Measurements from ENCODE around the gene ARSB. TPM values are rescaled to one million over a fixed set of nuclear protein-coding genes. Genes with fewer than 3 reads are reported as not detected.

ARSB gene
- total RNA-seq, 2 experiments from 2014 or later = 4.4 to 5.2 TPM

- Histone ChIP-seq H3K4me1 (ENCODE audit: insufficient read depth, low read length) (no peaks in the 10 kb centered on the region), H3K9me3 (ENCODE audit: control insufficient read depth in 1 of 2, insufficient read depth in 1 of 2, low read length in 2 of 2) (peaks cover 8 to 9% of the 10 kb centered on the region in 2 experiments), H3K27ac (ENCODE audit: low read depth in 1 of 2, low read length in 2 of 2) (no peak overlapping the region), H3K27me3 (ENCODE audit: control insufficient read depth in 1 of 2, insufficient read depth in 2 of 2, low read length in 2 of 2) (no peaks in the 10 kb centered on the region), H3K4me3 (ENCODE audit: low read length) (no peak overlapping the region), H3K36me3 (ENCODE audit: insufficient read depth, low read length) (no peaks in the 10 kb centered on the region)
- no peaks in the 10 kb centered on the region for H3K36me3 Mint-ChIP-seq (ENCODE audit: low read depth)
- no peak for DNase-seq
- CTCF ChIA-PET = no interaction called here
- peaks cover 8% of the 10 kb centered on the region for H3K9me3 Mint-ChIP-seq
- H3K27ac Mint-ChIP-seq = no peak overlapping the region
- ATAC-seq (ENCODE audit: poor library complexity) = no peak
- H3K4me3 Mint-ChIP-seq = no peak overlapping the region
- peaks cover 41% of the 10 kb centered on the region for H3K27me3 Mint-ChIP-seq
- POLR2A ChIA-PET = no interaction called here
- TF ChIP-seq CTCF (IDR thresholded peaks at IDR 0.05) = no peak
- no peaks in the 10 kb centered on the region for H3K4me1 Mint-ChIP-seq (ENCODE audit: low read depth)
- intact Hi-C loops (cut with DNase I, micrococcal nuclease) = no loop called here
Measured at GRCh38 chr5:79011869-79012268, 26.8 kb upstream of the ARSB start.

- no peak for TF ChIP-seq CTCF (IDR thresholded peaks at IDR 0.05)
- ChIA-PET POLR2A (no interaction called here), CTCF (no interaction called here)
- intact Hi-C loops (cut with DNase I, micrococcal nuclease) = no loop called here
- no peak overlapping the region for H3K4me3 Mint-ChIP-seq
- H3K4me1 Mint-ChIP-seq (ENCODE audit: low read depth) = no peaks in the 10 kb centered on the region
- DNase-seq (no peak), ATAC-seq (ENCODE audit: poor library complexity) (no peak)
- Histone ChIP-seq H3K27me3 (ENCODE audit: control insufficient read depth in 1 of 2, insufficient read depth in 2 of 2, low read length in 2 of 2) (peaks cover under 1 to 4% of the 10 kb centered on the region in 2 experiments), H3K4me3 (ENCODE audit: low read length) (no peak overlapping the region), H3K9me3 (ENCODE audit: control insufficient read depth in 1 of 2, insufficient read depth in 1 of 2, low read length in 2 of 2) (peaks cover 8 to 9% of the 10 kb centered on the region in 2 experiments), H3K27ac (ENCODE audit: low read depth in 1 of 2, low read length in 2 of 2) (no peak overlapping the region), H3K4me1 (ENCODE audit: insufficient read depth, low read length) (no peaks in the 10 kb centered on the region), H3K36me3 (ENCODE audit: insufficient read depth, low read length) (no peaks in the 10 kb centered on the region)
- H3K27me3 Mint-ChIP-seq = peaks cover 41% of the 10 kb centered on the region
- no peaks in the 10 kb centered on the region for H3K36me3 Mint-ChIP-seq (ENCODE audit: low read depth)
- peaks cover 8% of the 10 kb centered on the region for H3K9me3 Mint-ChIP-seq
- H3K27ac Mint-ChIP-seq = no peak overlapping the region
Measured at GRCh38 chr5:79011219-79011836, 26.2 kb upstream of the ARSB start.

- intact Hi-C loops (cut with DNase I, micrococcal nuclease) = no loop called here
- Mint-ChIP-seq H3K9me3 (peaks cover 5% of the 10 kb centered on the region), H3K36me3 (ENCODE audit: low read depth) (no peaks in the 10 kb centered on the region), H3K27ac (no peak overlapping the region), H3K4me1 (ENCODE audit: low read depth) (no peaks in the 10 kb centered on the region), H3K27me3 (peaks cover 25% of the 10 kb centered on the region), H3K4me3 (no peak overlapping the region)
- H3K9me3 ChIP-seq (ENCODE audit: control insufficient read depth in 1 of 2, insufficient read depth in 1 of 2, low read length in 2 of 2) = peaks cover 8 to 9% of the 10 kb centered on the region in 2 experiments
- no peak overlapping the region for H3K27ac ChIP-seq (ENCODE audit: low read depth in 1 of 2, low read length in 2 of 2)
- ChIA-PET POLR2A (interaction anchor here (0.8 kb wide), 1 partner anchor 23 kb away, joined by 3 read pairs; the partner anchor contains the start of gene ARSB), CTCF (interaction anchor here (0.9 kb wide), 2 partner anchors 17 to 23 kb away, joined by 3 read pairs; partner anchors contain the start of gene ARSB)
- H3K4me1 ChIP-seq (ENCODE audit: insufficient read depth, low read length) = no peaks in the 10 kb centered on the region
- H3K4me3 ChIP-seq (ENCODE audit: low read length) = no peak overlapping the region
- no peaks in the 10 kb centered on the region for H3K36me3 ChIP-seq (ENCODE audit: insufficient read depth, low read length)
- no peak for ATAC-seq (ENCODE audit: poor library complexity)
- no peak for DNase-seq
- no peak for TF ChIP-seq CTCF (IDR thresholded peaks at IDR 0.05)
- peaks cover 3 to 7% of the 10 kb centered on the region in 2 experiments for H3K27me3 ChIP-seq (ENCODE audit: control insufficient read depth in 1 of 2, insufficient read depth in 2 of 2, low read length in 2 of 2)
Measured at GRCh38 chr5:79008362-79008761, 23.3 kb upstream of the ARSB start.

All from CD4-positive, alpha-beta T cell (primary cell).